ENCODE results near the gene PEX14. TPM values are rescaled to one million over a fixed set of nuclear protein-coding genes. Genes with fewer than 3 reads are reported as not detected.

PEX14 gene
- total RNA-seq, 3 donors from 2014 or later = 12.5 to 16.1 (median 14.8) TPM

DNA sequence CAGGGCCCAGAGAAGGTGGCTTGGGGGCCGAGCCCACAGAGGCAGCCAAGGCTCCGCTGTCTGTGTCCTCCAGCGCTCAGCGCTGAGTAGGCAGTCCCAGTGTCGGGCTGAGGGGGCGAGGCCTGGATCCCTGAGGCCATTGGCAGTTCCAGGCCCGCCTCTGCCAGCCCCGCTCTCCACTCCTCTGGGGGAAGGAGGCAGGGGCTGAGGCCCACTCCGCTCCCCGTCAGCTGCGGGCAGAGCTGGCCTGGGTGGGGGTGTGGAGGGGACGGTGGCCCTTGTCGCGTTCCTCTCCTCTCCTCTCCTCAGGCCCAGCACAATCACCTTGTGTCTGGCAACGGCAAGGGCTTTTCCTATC is 188.9 kb downstream of the PEX14 start:
- intact Hi-C loops (cut with DNase I; ENCODE audit: low total_unique reads) = no loop called here
- Histone ChIP-seq H3K27ac (peak overlapping the region; percentile 5 to 45), H3K36me3 (no peaks in the 10 kb centered on the region), H3K4me3 (peak overlapping the region in 1 of 3 donors; percentile 13), H3K4me1 (peaks cover 0 to 13% of the 10 kb centered on the region in 2 donors), H3K27me3 (peaks cover 0 to 3% of the 10 kb centered on the region in 2 donors), H3K9me3 (no peaks in the 10 kb centered on the region)
- TF ChIP-seq, protein P1, sequence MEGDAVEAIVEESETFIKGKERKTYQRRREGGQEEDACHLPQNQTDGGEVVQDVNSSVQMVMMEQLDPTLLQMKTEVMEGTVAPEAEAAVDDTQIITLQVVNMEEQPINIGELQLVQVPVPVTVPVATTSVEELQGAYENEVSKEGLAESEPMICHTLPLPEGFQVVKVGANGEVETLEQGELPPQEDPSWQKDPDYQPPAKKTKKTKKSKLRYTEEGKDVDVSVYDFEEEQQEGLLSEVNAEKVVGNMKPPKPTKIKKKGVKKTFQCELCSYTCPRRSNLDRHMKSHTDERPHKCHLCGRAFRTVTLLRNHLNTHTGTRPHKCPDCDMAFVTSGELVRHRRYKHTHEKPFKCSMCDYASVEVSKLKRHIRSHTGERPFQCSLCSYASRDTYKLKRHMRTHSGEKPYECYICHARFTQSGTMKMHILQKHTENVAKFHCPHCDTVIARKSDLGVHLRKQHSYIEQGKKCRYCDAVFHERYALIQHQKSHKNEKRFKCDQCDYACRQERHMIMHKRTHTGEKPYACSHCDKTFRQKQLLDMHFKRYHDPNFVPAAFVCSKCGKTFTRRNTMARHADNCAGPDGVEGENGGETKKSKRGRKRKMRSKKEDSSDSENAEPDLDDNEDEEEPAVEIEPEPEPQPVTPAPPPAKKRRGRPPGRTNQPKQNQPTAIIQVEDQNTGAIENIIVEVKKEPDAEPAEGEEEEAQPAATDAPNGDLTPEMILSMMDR (IDR thresholded peaks at IDR 0.05) = no peak
- TF ChIP-seq POLR2AphosphoS5 (IDR thresholded peaks at IDR 0.05) = no peak
- no peak for DNase-seq (ENCODE audit: low spot score in 2 of 2)

DNA sequence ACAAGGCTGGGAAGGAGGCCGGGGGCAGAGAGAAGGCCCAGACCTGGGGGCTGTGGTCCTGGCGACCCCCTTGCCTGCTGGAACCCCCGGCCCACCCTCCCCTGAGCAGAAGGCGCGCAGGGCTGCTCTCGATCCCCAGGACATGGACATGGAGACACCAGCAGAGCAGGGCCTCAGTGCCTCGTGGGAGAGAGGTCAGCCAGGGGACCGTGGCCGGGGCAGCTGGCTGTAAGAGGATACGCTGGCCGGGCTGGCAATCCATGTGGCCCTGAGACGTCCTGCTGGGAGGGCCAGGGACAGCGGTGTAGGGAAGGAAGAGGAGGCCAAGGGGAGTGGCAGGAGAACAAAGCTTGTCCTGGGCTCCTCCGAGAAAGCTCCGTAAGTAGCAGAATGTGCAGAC is 189.5 kb downstream of the PEX14 start:
- H3K9me3 ChIP-seq = no peaks in the 10 kb centered on the region
- no peak overlapping the region for H3K4me3 ChIP-seq
- H3K27ac ChIP-seq = peak overlapping the region in 1 of 2 donors; percentile 5
- intact Hi-C loops (cut with DNase I; ENCODE audit: low total_unique reads) = no loop called here
- peaks cover 0 to 17% of the 10 kb centered on the region in 2 donors for H3K4me1 ChIP-seq
- TF ChIP-seq POLR2AphosphoS5 (IDR thresholded peaks at IDR 0.05) = no peak
- TF ChIP-seq, protein P1 (IDR thresholded peaks at IDR 0.05) = no peak
- TF ChIP-seq POLR2A (IDR thresholded peaks at IDR 0.05) = no peak
- peaks cover 0 to 3% of the 10 kb centered on the region in 2 donors for H3K27me3 ChIP-seq
- DNase-seq (ENCODE audit: low spot score in 2 of 2) = no peak
- no peaks in the 10 kb centered on the region for H3K36me3 ChIP-seq

DNA sequence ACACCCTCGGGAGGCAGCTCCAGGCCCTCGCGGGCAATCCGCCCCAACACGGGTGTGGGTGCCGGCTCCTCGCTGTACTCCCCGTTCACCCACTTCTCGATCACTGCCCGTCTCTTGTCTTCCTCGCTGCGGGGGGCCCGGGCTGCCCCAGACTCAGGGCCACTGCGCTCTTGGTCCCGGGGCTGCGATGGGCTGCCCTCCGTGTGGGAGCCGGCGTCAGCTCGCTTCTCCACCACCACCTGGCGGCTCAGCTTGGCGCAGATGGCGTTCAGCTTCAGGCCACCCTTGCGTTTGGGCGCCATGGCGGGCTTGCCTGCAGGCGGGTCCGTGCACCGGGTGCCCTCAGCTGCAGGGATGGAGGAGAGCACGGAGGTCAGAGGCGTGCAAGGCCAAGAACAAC is 190.5 kb downstream of the PEX14 start:
- H3K4me1 ChIP-seq = peaks cover 0 to 17% of the 10 kb centered on the region in 2 donors
- intact Hi-C loops (cut with DNase I; ENCODE audit: low total_unique reads) = loop anchor here (1.0 kb wide), 1 partner anchor 49 kb away; no protein-coding TSS in a partner anchor
- DNase-seq (ENCODE audit: low spot score in 2 of 2) = no peak
- peak overlapping the region; percentile 80 to 85 for H3K27ac ChIP-seq
- no peaks in the 10 kb centered on the region for H3K36me3 ChIP-seq
- no peaks in the 10 kb centered on the region for H3K9me3 ChIP-seq
- no peak overlapping the region for H3K4me3 ChIP-seq
- TF ChIP-seq, protein P1 (IDR thresholded peaks at IDR 0.05) = no peak
- TF ChIP-seq POLR2AphosphoS5 (IDR thresholded peaks at IDR 0.05) (no peak), POLR2A (IDR thresholded peaks at IDR 0.05) (no peak)
- peaks cover 0 to 3% of the 10 kb centered on the region in 2 donors for H3K27me3 ChIP-seq

DNA sequence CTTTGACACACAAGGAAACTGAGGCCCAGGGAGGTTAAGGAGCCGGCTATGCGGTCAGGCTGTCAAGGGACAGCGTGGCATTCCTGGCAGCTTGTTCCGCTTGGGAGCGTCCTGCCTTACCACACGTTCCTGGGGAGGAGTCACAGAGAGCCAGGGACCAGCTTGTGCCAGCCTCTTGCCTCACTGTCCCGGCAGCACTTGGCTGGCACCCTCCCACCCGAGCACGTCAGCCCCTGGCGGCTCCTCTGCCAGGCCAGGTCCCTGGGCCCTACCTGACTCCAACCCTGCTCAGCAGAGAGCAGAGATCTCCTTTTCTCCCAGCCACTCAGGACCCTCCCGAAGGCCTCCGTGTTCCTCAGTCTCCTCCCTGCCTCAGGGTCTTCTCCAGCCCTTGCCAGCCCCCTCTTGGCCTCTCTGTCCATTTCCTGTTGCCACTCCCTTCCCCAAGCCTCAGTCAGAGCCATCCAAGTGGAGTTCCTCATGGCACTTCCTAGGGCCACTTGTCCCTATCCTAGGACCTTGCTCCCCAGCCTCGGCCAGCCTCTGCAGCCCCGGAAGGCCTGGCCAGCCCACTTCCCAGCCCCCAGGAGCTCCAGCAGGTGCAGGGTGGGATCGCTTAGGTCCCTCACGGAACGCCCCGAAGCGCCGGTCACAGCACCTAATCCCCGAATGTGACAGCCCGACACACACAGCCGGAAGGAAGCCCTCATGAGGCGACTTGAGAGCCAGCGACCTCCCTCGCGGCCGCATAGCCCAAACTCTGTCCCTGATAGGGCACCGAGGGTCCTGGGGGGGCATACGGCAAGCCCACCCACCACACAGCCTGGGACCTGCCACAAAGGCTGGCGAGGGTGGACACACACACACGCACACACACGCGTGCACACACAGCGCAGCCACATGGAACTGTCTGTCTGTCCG is 191.4 kb downstream of the PEX14 start:
- intact Hi-C loops (cut with DNase I; ENCODE audit: low total_unique reads) = loop anchor here (1.0 kb wide), 1 partner anchor 50 kb away; no protein-coding TSS in a partner anchor
- H3K9me3 ChIP-seq = no peaks in the 10 kb centered on the region
- no peaks in the 10 kb centered on the region for H3K36me3 ChIP-seq
- peaks cover 0 to 17% of the 10 kb centered on the region in 2 donors for H3K4me1 ChIP-seq
- H3K4me3 ChIP-seq = no peak overlapping the region
- TF ChIP-seq POLR2A (IDR thresholded peaks at IDR 0.05) = no peak
- TF ChIP-seq, protein P1 (IDR thresholded peaks at IDR 0.05) = peak in 1 of 3 donors; percentile 5
- TF ChIP-seq POLR2AphosphoS5 (IDR thresholded peaks at IDR 0.05) = peak in 1 of 3 donors; percentile 50
- H3K27ac ChIP-seq = peak overlapping the region; percentile 80 to 85
- H3K27me3 ChIP-seq = peaks cover 0 to 3% of the 10 kb centered on the region in 2 donors
- peak; percentile 87 to 92 for DNase-seq (ENCODE audit: low spot score in 2 of 2)

Data from breast epithelium (tissue), 4 donors.